IPS DF 19.7 (cell line): ENCODE data around the gene LCAT.
A peak's percentile ranks its signal among the peaks of the same experiment; 100 is the strongest.

Experiments
- DNase-seq: peaks from one replicate; pipeline ENCODE4 v3.0.0-alpha.2; 2013; ENCODE audit warnings: low read depth, low spot score

The LCAT gene

GRCh38 chr16:67909056-67909742 is 34.7 kb downstream of the LCAT start:
- DNase-seq, result no peak

GRCh38 chr16:67907397-67908180 is 36.3 kb downstream of the LCAT start:
- no peak for DNase-seq

GRCh38 chr16:67902831-67903230 is 41.1 kb downstream of the LCAT start:
- DNase-seq, result no peak

GRCh38 chr16:67901734-67902133 is 42.2 kb downstream of the LCAT start:
- no peak for DNase-seq

GRCh38 chr16:67897231-67897630 is 46.7 kb downstream of the LCAT start:
- no peak for DNase-seq

GRCh38 chr16:67893743-67894399 is 50.0 kb downstream of the LCAT start:
- DNase-seq, result no peak

GRCh38 chr16:67892899-67893742 is 50.8 kb downstream of the LCAT start, which contains the start of gene PSKH1:
PSKH1 (plus strand) TSS chr16:67893254; CDS start chr16:67908750, 15,496 bp downstream.
- DNase-seq, result peak; percentile 89

GRCh38 chr16:67892375-67892774 is 51.5 kb downstream of the LCAT start:
- DNase-seq, result no peak
